Measurements from ENCODE around the gene ITPR2.

ITPR2 gene

GRCh38 chr12:26818636-26819035, 14.4 kb downstream of the ITPR2 start:
- no peak for DNase-seq (ENCODE audit: extremely low read depth, low read depth)
- TF ChIP-seq CTCF (IDR thresholded peaks at IDR 0.05; ENCODE audit: low read depth, low read length): no peak

GRCh38 chr12:26818201-26818600, 14.8 kb downstream of the ITPR2 start:
- no peak for DNase-seq (ENCODE audit: extremely low read depth, low read depth)
- TF ChIP-seq CTCF (IDR thresholded peaks at IDR 0.05; ENCODE audit: low read depth, low read length): no peak

GRCh38 chr12:26817183-26817591, 15.8 kb downstream of the ITPR2 start:
- no peak for TF ChIP-seq CTCF (IDR thresholded peaks at IDR 0.05; ENCODE audit: low read depth, low read length)
- DNase-seq (ENCODE audit: extremely low read depth, low read depth): no peak

GRCh38 chr12:26813812-26814211, 19.2 kb downstream of the ITPR2 start:
- DNase-seq (ENCODE audit: extremely low read depth, low read depth): no peak
- no peak for TF ChIP-seq CTCF (IDR thresholded peaks at IDR 0.05; ENCODE audit: low read depth, low read length)

GRCh38 chr12:26810330-26810729, 22.7 kb downstream of the ITPR2 start:
- TF ChIP-seq CTCF (IDR thresholded peaks at IDR 0.05; ENCODE audit: low read depth, low read length): no peak
- DNase-seq (ENCODE audit: extremely low read depth, low read depth): no peak

- DNase-seq (ENCODE audit: extremely low read depth, low read depth): no peak
- TF ChIP-seq CTCF (IDR thresholded peaks at IDR 0.05; ENCODE audit: low read depth, low read length): no peak
Observed at GRCh38 chr12:26809611-26810285, 23.2 kb downstream of the ITPR2 start.

- TF ChIP-seq CTCF (IDR thresholded peaks at IDR 0.05; ENCODE audit: low read depth, low read length): no peak
- no peak for DNase-seq (ENCODE audit: extremely low read depth, low read depth)
Observed at GRCh38 chr12:26808766-26809476, 24.1 kb downstream of the ITPR2 start.
